Measurements from ENCODE around the gene DTX1. TPM values are rescaled to one million over a fixed set of nuclear protein-coding genes. Genes with fewer than 3 reads are reported as not detected.

The DTX1 gene
- total RNA-seq, 1 donor from 2014 or later, result 4.6 TPM

DNA sequence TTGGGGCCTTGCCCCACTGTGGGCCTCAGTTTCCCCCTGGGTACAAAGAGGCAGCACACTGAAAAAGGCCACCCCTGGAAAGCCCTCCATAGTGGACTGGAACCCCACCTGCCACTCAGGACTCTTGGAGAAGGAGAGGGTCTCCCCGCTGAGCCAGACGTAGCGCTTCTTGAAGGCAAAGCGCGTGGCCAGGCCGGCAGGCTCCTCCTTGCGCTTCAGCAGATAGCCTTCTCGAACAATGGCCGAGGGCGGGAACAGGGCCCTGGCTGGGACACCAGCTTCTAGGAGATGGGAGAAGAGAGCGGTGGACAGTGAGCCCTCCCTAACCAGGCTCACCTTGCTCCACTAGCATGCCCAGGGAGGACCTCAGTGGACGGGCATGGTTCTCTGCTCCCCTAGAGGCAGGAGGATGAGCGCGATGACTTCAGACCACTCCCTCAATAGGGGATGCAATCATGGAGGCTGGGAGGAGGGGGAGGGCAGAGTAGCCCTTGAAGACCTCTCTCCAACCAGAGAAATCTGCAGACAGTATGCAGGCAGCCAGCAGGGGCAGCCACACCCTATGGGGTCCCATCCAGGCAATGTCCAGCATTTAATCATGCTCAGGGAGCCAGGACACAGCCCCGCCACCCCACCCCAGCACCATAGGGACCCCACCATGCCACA lies 49.2 kb downstream of the DTX1 start:
- Histone ChIP-seq H3K4me3 (ENCODE audit: insufficient read depth, low read depth, low read length) (no peak overlapping the region), H3K27ac (ENCODE audit: low read depth, low read length) (no peak overlapping the region), H3K4me2 (ENCODE audit: low read length) (no peak overlapping the region), H3K9me3 (ENCODE audit: insufficient read depth, low read depth, low read length) (no peaks in the 10 kb centered on the region), H3K4me1 (ENCODE audit: insufficient read depth, low read length) (no peaks in the 10 kb centered on the region), H4K20me1 (ENCODE audit: insufficient read depth, low read length) (no peaks in the 10 kb centered on the region), H3K36me3 (ENCODE audit: insufficient read depth, low read length) (no peaks in the 10 kb centered on the region), H3K79me2 (ENCODE audit: insufficient read depth, low read length) (no peaks in the 10 kb centered on the region), H3K9ac (ENCODE audit: low read length) (no peak overlapping the region), H3K27me3 (ENCODE audit: insufficient read depth, low read length) (peaks cover 7% of the 10 kb centered on the region), H2AFZ (ENCODE audit: low read depth, low read length) (no peak overlapping the region)
- H3K27ac Mint-ChIP-seq (ENCODE audit: unreplicated experiment), result no peak overlapping the region
- peaks cover 60% of the 10 kb centered on the region for H3K27me3 Mint-ChIP-seq (ENCODE audit: low read depth, unreplicated experiment)
- peaks cover 1% of the 10 kb centered on the region for H3K36me3 Mint-ChIP-seq (ENCODE audit: low read depth, unreplicated experiment)
- H3K9me3 Mint-ChIP-seq (ENCODE audit: unreplicated experiment), result no peaks in the 10 kb centered on the region
- no peak overlapping the region for H3K4me3 Mint-ChIP-seq (ENCODE audit: unreplicated experiment)
- H3K4me1 Mint-ChIP-seq (ENCODE audit: low read depth, unreplicated experiment), result no peaks in the 10 kb centered on the region
- FAIRE-seq (no peak), DNase-seq (ENCODE audit: low read depth) (no peak)
- no peak for TF ChIP-seq EZH2 (IDR thresholded peaks at IDR 0.05; ENCODE audit: insufficient read depth, low read length)
- TF ChIP-seq, protein P1, sequence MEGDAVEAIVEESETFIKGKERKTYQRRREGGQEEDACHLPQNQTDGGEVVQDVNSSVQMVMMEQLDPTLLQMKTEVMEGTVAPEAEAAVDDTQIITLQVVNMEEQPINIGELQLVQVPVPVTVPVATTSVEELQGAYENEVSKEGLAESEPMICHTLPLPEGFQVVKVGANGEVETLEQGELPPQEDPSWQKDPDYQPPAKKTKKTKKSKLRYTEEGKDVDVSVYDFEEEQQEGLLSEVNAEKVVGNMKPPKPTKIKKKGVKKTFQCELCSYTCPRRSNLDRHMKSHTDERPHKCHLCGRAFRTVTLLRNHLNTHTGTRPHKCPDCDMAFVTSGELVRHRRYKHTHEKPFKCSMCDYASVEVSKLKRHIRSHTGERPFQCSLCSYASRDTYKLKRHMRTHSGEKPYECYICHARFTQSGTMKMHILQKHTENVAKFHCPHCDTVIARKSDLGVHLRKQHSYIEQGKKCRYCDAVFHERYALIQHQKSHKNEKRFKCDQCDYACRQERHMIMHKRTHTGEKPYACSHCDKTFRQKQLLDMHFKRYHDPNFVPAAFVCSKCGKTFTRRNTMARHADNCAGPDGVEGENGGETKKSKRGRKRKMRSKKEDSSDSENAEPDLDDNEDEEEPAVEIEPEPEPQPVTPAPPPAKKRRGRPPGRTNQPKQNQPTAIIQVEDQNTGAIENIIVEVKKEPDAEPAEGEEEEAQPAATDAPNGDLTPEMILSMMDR (IDR thresholded peaks at IDR 0.05; ENCODE audit: insufficient read depth, low read depth, low read length), result no peak

DNA sequence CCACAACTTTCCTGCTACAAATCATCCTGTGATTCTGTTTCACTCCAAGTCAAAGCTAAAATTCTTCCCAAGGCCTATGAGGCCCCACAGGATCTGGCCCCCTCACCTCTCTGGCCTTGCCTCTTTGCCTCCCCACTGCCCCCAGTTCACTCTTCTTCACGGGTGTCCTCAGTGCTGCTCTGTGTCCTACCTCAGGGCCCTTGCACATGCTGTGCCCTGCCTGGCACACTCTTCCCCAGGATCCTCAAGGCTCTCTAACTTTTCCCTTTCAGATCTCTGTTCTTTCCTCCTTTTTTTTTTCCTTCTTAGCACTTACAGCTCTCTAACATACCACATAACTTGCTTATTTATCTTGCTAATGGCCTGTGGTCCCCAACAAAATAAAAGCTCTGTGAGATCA lies 49.8 kb downstream of the DTX1 start:
- no peaks in the 10 kb centered on the region for H4K20me1 ChIP-seq (ENCODE audit: insufficient read depth, low read length)

DNA sequence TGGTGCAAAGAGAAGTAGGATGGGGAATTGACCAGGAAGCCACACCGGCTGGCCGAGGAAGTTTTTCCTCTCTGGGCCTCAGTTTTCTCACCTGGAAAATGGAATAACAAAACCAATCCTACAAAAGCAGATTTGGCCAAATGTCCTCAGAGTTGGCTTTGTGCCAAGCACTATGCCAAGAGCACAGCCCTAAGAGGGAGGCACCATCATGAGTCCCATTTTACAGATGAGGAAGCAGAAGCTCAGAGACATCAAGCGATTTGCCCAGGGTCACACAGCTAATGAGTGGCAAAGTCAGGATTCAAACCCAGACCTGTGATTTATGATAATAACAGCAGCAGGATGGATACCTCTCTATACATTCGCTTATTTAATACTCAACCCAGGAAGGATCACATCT lies 51.8 kb downstream of the DTX1 start:
- Mint-ChIP-seq H3K4me1 (ENCODE audit: low read depth, unreplicated experiment) (no peaks in the 10 kb centered on the region), H3K27me3 (ENCODE audit: low read depth, unreplicated experiment) (peaks cover 67% of the 10 kb centered on the region), H3K9me3 (ENCODE audit: unreplicated experiment) (no peaks in the 10 kb centered on the region), H3K36me3 (ENCODE audit: low read depth, unreplicated experiment) (no peaks in the 10 kb centered on the region), H3K27ac (ENCODE audit: unreplicated experiment) (no peak overlapping the region), H3K4me3 (ENCODE audit: unreplicated experiment) (no peak overlapping the region)
- Histone ChIP-seq H2AFZ (ENCODE audit: low read depth, low read length) (no peak overlapping the region), H3K4me1 (ENCODE audit: insufficient read depth, low read length) (no peaks in the 10 kb centered on the region), H3K9me3 (ENCODE audit: insufficient read depth, low read depth, low read length) (no peaks in the 10 kb centered on the region), H4K20me1 (ENCODE audit: insufficient read depth, low read length) (no peaks in the 10 kb centered on the region), H3K27me3 (ENCODE audit: insufficient read depth, low read length) (peaks cover 11% of the 10 kb centered on the region), H3K4me2 (ENCODE audit: low read length) (no peak overlapping the region), H3K36me3 (ENCODE audit: insufficient read depth, low read length) (no peaks in the 10 kb centered on the region), H3K9ac (ENCODE audit: low read length) (no peak overlapping the region), H3K27ac (ENCODE audit: low read depth, low read length) (no peak overlapping the region), H3K79me2 (ENCODE audit: insufficient read depth, low read length) (no peaks in the 10 kb centered on the region), H3K4me3 (ENCODE audit: insufficient read depth, low read depth, low read length) (no peak overlapping the region)
- FAIRE-seq, result no peak
- TF ChIP-seq, protein P1 (IDR thresholded peaks at IDR 0.05; ENCODE audit: insufficient read depth, low read depth, low read length), result no peak
- no peak for TF ChIP-seq EZH2 (IDR thresholded peaks at IDR 0.05; ENCODE audit: insufficient read depth, low read length)
- no peak for DNase-seq (ENCODE audit: low read depth)

More for the DNA sequence above, 49.8 kb downstream of the DTX1 start:
- Histone ChIP-seq H3K9ac (ENCODE audit: low read length) (no peak overlapping the region), H3K79me2 (ENCODE audit: insufficient read depth, low read length) (no peaks in the 10 kb centered on the region), H3K4me2 (ENCODE audit: low read length) (no peak overlapping the region), H2AFZ (ENCODE audit: low read depth, low read length) (no peak overlapping the region), H3K27me3 (ENCODE audit: insufficient read depth, low read length) (peaks cover 9% of the 10 kb centered on the region), H3K4me1 (ENCODE audit: insufficient read depth, low read length) (no peaks in the 10 kb centered on the region), H3K36me3 (ENCODE audit: insufficient read depth, low read length) (no peaks in the 10 kb centered on the region), H3K4me3 (ENCODE audit: insufficient read depth, low read depth, low read length) (no peak overlapping the region), H3K9me3 (ENCODE audit: insufficient read depth, low read depth, low read length) (no peaks in the 10 kb centered on the region), H3K27ac (ENCODE audit: low read depth, low read length) (no peak overlapping the region)
- DNase-seq (ENCODE audit: low read depth) (no peak), FAIRE-seq (no peak)
- Mint-ChIP-seq H3K36me3 (ENCODE audit: low read depth, unreplicated experiment) (peaks cover 1% of the 10 kb centered on the region), H3K4me3 (ENCODE audit: unreplicated experiment) (no peak overlapping the region), H3K9me3 (ENCODE audit: unreplicated experiment) (no peaks in the 10 kb centered on the region), H3K27me3 (ENCODE audit: low read depth, unreplicated experiment) (peaks cover 64% of the 10 kb centered on the region), H3K27ac (ENCODE audit: unreplicated experiment) (no peak overlapping the region), H3K4me1 (ENCODE audit: low read depth, unreplicated experiment) (no peaks in the 10 kb centered on the region)
- TF ChIP-seq EZH2 (IDR thresholded peaks at IDR 0.05; ENCODE audit: insufficient read depth, low read length), result no peak
- TF ChIP-seq, protein P1 (IDR thresholded peaks at IDR 0.05; ENCODE audit: insufficient read depth, low read depth, low read length), result no peak
